ENCODE data around the gene NFATC2. TPM values are rescaled to one million over a fixed set of nuclear protein-coding genes. Genes with fewer than 3 reads are reported as not detected.

The NFATC2 gene
- total RNA-seq, 1 experiment from 2014 or later = 0.61 TPM

GRCh38 chr20:51525241-51526105 lies 17.0 kb downstream of the NFATC2 start:
- Histone ChIP-seq H2BK120ac (ENCODE audit: low read depth, low read length, poor library complexity, severe bottlenecking) (no peak overlapping the region), H4K20me1 (ENCODE audit: control insufficient read depth, insufficient read depth, insufficient read length) (no peaks in the 10 kb centered on the region), H2BK5ac (ENCODE audit: insufficient read length, low read length) (no peak overlapping the region), H2BK20ac (ENCODE audit: low read depth, low read length, poor library complexity, severe bottlenecking) (no peak overlapping the region), H4K5ac (ENCODE audit: insufficient read length, low read depth, low read length) (no peak overlapping the region), H4K8ac (replicated peaks; ENCODE audit: insufficient read length, low read depth, low read length) (no peak overlapping the region), H3K9ac (ENCODE audit: extremely low read depth, insufficient read length, low read length) (no peak overlapping the region), H2AFZ (ENCODE audit: low read length) (no peak overlapping the region), H3T11ph (ENCODE audit: low read length) (no peak overlapping the region), H2AK5ac (ENCODE audit: insufficient read length, low read length) (no peak overlapping the region), H3K27me3 (ENCODE audit: insufficient read depth, low read length) (no peaks in the 10 kb centered on the region), H3K23ac (ENCODE audit: insufficient read length, low read depth, low read length) (no peak overlapping the region), H3K9me3 (ENCODE audit: control insufficient read depth, low read depth, low read length) (no peaks in the 10 kb centered on the region), H3K79me2 (ENCODE audit: insufficient read depth, low read length) (no peaks in the 10 kb centered on the region), H3K18ac (ENCODE audit: insufficient read length, low read depth, low read length) (no peak overlapping the region), H2BK15ac (ENCODE audit: low read depth, low read length) (no peak overlapping the region), H3K23me2 (ENCODE audit: insufficient read length, low read depth, low read length, poor library complexity, severe bottlenecking) (peaks cover 3% of the 10 kb centered on the region), H3K4ac (ENCODE audit: low read depth, low read length) (no peak overlapping the region), H3K27ac (ENCODE audit: insufficient read length, low read depth, low read length) (no peak overlapping the region), H4K91ac (ENCODE audit: insufficient read length, low read depth, low read length) (no peak overlapping the region), H3K4me2 (ENCODE audit: insufficient read depth, insufficient read length, low read length) (no peak overlapping the region), H3K56ac (ENCODE audit: insufficient read length, low read depth, low read length) (no peak overlapping the region), H2BK12ac (ENCODE audit: insufficient read length, low read depth, low read length) (no peak overlapping the region), H3K4me1 (ENCODE audit: insufficient read depth, low read length) (no peaks in the 10 kb centered on the region), H3K14ac (ENCODE audit: insufficient read depth, low read length) (0 out of 2 replicates have a peak overlapping the region, but pooled peaks have one; percentile 16), H3K79me1 (ENCODE audit: insufficient read depth, low read depth, low read length, poor library complexity, severe bottlenecking) (no peaks in the 10 kb centered on the region)
- Mint-ChIP-seq H3K36me3 (ENCODE audit: insufficient read depth in 1 of 3, low read depth in 3 of 3) (no peaks in the 10 kb centered on the region), H3K9me3 (no peaks in the 10 kb centered on the region), H3K4me1 (peaks cover 3 to 6% of the 10 kb centered on the region in 2 experiments), H3K27ac (no peak overlapping the region; a peak in 1 of 7 replicates), H3K27me3 (ENCODE audit: low read depth) (no peaks in the 10 kb centered on the region), H3K4me3 (no peak overlapping the region)
- no CpG with 5 or more reads among the region's 20 CpGs for WGBS (ENCODE audit: extremely low coverage, insufficient read length, low lambda C conversion rate)
- no peak for DNase-seq
- no peak for TF ChIP-seq CTCF (conservative IDR thresholded peaks at IDR 0.05)
